ENCODE results near the gene HCFC1R1.

GRCh38 chr16:3035972-3036725 is 12.4 kb upstream of the HCFC1R1 start:
- TF ChIP-seq CTCF (IDR thresholded peaks at IDR 0.05) (no peak), GABPA (IDR thresholded peaks at IDR 0.05; ENCODE audit: low read depth) (no peak), MAX (IDR thresholded peaks at IDR 0.05; ENCODE audit: low read depth) (no peak), RAD21 (IDR thresholded peaks at IDR 0.05; ENCODE audit: low read length) (no peak), RCOR1 (IDR thresholded peaks at IDR 0.05; ENCODE audit: low read length) (no peak), ZBTB33 (IDR thresholded peaks at IDR 0.05; ENCODE audit: borderline replicate concordance, low read depth) (no peak), ELF1 (IDR thresholded peaks at IDR 0.05) (no peak), EP300 (IDR thresholded peaks at IDR 0.05; ENCODE audit: borderline replicate concordance in 1 of 2, low read depth in 1 of 2, low read length in 1 of 2) (no peak), GATA2 (CRISPR knock-in tag; IDR thresholded peaks at IDR 0.05) (no peak), USF2 (IDR thresholded peaks at IDR 0.05; ENCODE audit: borderline replicate concordance, low read depth, low read length) (no peak), NFIC (IDR thresholded peaks at IDR 0.05; ENCODE audit: borderline replicate concordance) (no peak)
